HCT116 (cell line): ENCODE data around the gene PLOD2. TPM values are rescaled to one million over a fixed set of nuclear protein-coding genes. Genes with fewer than 3 reads are reported as not detected.

ENCODE experiments used
- ATAC-seq: fragments of 200-7000 bp; cut with Tn5 transposase; 2 replicates; pipeline ENCODE4 v1.9.1; 2020; ENCODE audit warnings: mild to moderate bottlenecking, moderate library complexity
- BruUV-seq: library from RNA; stranded (reverse); fragments of 400-500 nt; replicated peaks from 2 replicates; lab custom pipeline; 2021; lab: Mats Ljungman, UMichigan
- CTCF ChIA-PET: fragments of 300-600 bp; sonication (Branson Sonifier 250); formaldehyde crosslinking; loops from one replicate; lab custom pipeline; 2021; ENCODE audit warnings: antibody characterized with exemption; lab: Charles Lee
- POLR2A ChIA-PET: fragments of 300-600, 350-600 bp; sonication (Branson Sonifier 250); formaldehyde crosslinking; loops from one replicate; lab custom pipeline; 2021; ENCODE audit warnings: antibody characterized with exemption; lab: Charles Lee
- RAD21 ChIA-PET, 2 experiments: fragments of 300-600 bp; sonication (Branson Sonifier 250); formaldehyde crosslinking; loops; one replicate each; lab custom pipeline; 2023; ENCODE audit warnings: low total read pairs in 2 of 2; ENCODE audit not compliant: uncharacterized antibody in 2 of 2, unreplicated experiment in 2 of 2, low non-redundant PET in 1 of 2; lab: Charles Lee
- DNase-seq: peaks from one replicate; pipeline ENCODE4 v3.0.0-alpha.2; 2010; ENCODE audit warnings: low read depth, low spot score
- H2AFZ ChIP-seq: fragments of 200-600 bp; shearing (Covaris generic), sonication (generic); 2 replicates; pipeline ENCODE4 v1.6.1; 2017; ENCODE audit warnings: low read depth, mixed run types, mixed read lengths, antibody characterized with exemption, low read length; ENCODE audit not compliant: poor library complexity, severe bottlenecking
- H3K27ac ChIP-seq: 2 replicates; pipeline ENCODE4 v1.5.1; 2012; ENCODE audit warnings: low read depth, low read length
- H3K27me3 ChIP-seq: fragments of 200-600 bp; sonication (generic); 2 replicates; pipeline ENCODE4 v1.6.1; 2016; ENCODE audit warnings: mixed run types, low read length, mixed read lengths; ENCODE audit not compliant: insufficient read depth
- H3K36me3 ChIP-seq, 2 experiments: fragments of 200-500 bp in 1 of 2; fragments of 200-600 bp in 1 of 2; sonication (Bioruptor generic) in 1 of 2; sonication (generic) in 1 of 2; 2 replicates each; pipeline versions ENCODE4 v1.5.1 to v1.6.1; 2014 to 2016; ENCODE audit warnings: low read length in 2 of 2, inconsistent platforms in 1 of 2, mixed read lengths in 1 of 2, mixed run types in 1 of 2; ENCODE audit not compliant: insufficient read depth in 2 of 2, control insufficient read depth in 1 of 2
- H3K4me1 ChIP-seq, 2 experiments: fragments of 200-600 bp in 1 of 2; sonication (generic) in 1 of 2; 2 replicates each; pipeline versions ENCODE4 v1.5.1 to v1.6.1; 2012 to 2017; ENCODE audit warnings: low read length in 2 of 2, inconsistent platforms in 1 of 2, mild to moderate bottlenecking in 1 of 2, mixed read lengths in 1 of 2, mixed run types in 1 of 2, moderate library complexity in 1 of 2; ENCODE audit not compliant: insufficient read depth in 2 of 2, control insufficient read depth in 1 of 2
- H3K4me2 ChIP-seq: fragments of 200-600 bp; sonication (generic); 2 replicates; pipeline ENCODE4 v1.6.1; 2017; ENCODE audit warnings: mixed run types, low read length, mixed read lengths
- H3K4me3 ChIP-seq, 2 experiments: fragments of 200-600 bp in 1 of 2; sonication (generic) in 1 of 2; replicated peaks in 1 of 2; 2 replicates each; pipeline ENCODE4 v1.5.1; 2011 to 2016; ENCODE audit warnings: low read length in 2 of 2, control low read depth in 1 of 2, low read depth in 1 of 2, mild to moderate bottlenecking in 1 of 2, mixed read lengths in 1 of 2, mixed run types in 1 of 2
- H3K79me2 ChIP-seq: fragments of 200-600 bp; sonication (generic); 2 replicates; pipeline ENCODE4 v1.6.1; 2017; ENCODE audit warnings: mild to moderate bottlenecking, mixed run types, low read length, moderate library complexity, mixed read lengths; ENCODE audit not compliant: insufficient read depth
- H3K9ac ChIP-seq: fragments of 200-600 bp; sonication (generic); 2 replicates; pipeline ENCODE4 v1.6.1; 2016; ENCODE audit warnings: low read length, mixed read lengths
- H3K9me2 ChIP-seq: fragments of 200-600 bp; sonication (generic), shearing (Covaris generic); 2 replicates; pipeline ENCODE4 v1.6.1; 2017; ENCODE audit warnings: mixed run types, mild to moderate bottlenecking, moderate library complexity; ENCODE audit not compliant: insufficient read depth
- H3K9me3 ChIP-seq, 2 experiments: fragments of 200-500 bp in 1 of 2; fragments of 200-600 bp in 1 of 2; sonication (Bioruptor generic) in 1 of 2; sonication (generic) in 1 of 2; 2 replicates each; pipeline ENCODE4 v1.6.1; 2014 to 2017; ENCODE audit warnings: low read length in 2 of 2, mixed read lengths in 2 of 2, inconsistent platforms in 1 of 2, low read depth in 1 of 2, mild to moderate bottlenecking in 1 of 2, mixed run types in 1 of 2, moderate library complexity in 1 of 2; ENCODE audit not compliant: control insufficient read depth in 1 of 2, insufficient read depth in 1 of 2
- H4K20me1 ChIP-seq: fragments of 200-600 bp; sonication (generic), shearing (Covaris generic); 2 replicates; pipeline ENCODE4 v1.6.1; 2017; ENCODE audit warnings: mixed run types, mild to moderate bottlenecking, moderate library complexity; ENCODE audit not compliant: insufficient read depth
- ATF3 ChIP-seq: IDR thresholded peaks from 2 replicates; pipeline ENCODE4 v1.6.1; 2012
- CEBPB ChIP-seq: IDR thresholded peaks from 2 replicates; pipeline ENCODE4 v1.6.1; 2012; ENCODE audit warnings: low read depth
- CTCF ChIP-seq, 3 experiments: fragments of 200-600 bp in 1 of 3; sonication (generic) in 1 of 3; IDR thresholded peaks in 2 of 3; conservative IDR thresholded peaks in 1 of 3; 2 replicates each; pipeline ENCODE4 v1.5.1; 2012 to 2017; ENCODE audit warnings: low read depth in 2 of 3, low read length in 2 of 3, antibody characterized with exemption in 1 of 3, borderline replicate concordance in 1 of 3, control low read depth in 1 of 3, mild to moderate bottlenecking in 1 of 3, mixed read lengths in 1 of 3, mixed run types in 1 of 3, moderate library complexity in 1 of 3; ENCODE audit not compliant: insufficient read depth in 1 of 3
- EGR1 ChIP-seq: IDR thresholded peaks from 2 replicates; pipeline ENCODE4 v1.6.1; 2012; ENCODE audit warnings: low read depth
- EZH2 ChIP-seq: fragments of 200-600 bp; sonication (generic); IDR thresholded peaks from 2 replicates; pipeline ENCODE4 v1.6.1; 2017; ENCODE audit warnings: antibody characterized with exemption, mixed run types
- EZH2phosphoT487 ChIP-seq: fragments of 200-600 bp; IDR thresholded peaks from 2 replicates; pipeline ENCODE4 v1.6.1; 2018; ENCODE audit warnings: antibody characterized with exemption, borderline replicate concordance
- JUND ChIP-seq: IDR thresholded peaks from 2 replicates; pipeline ENCODE4 v1.6.1; 2012
- POLR2A ChIP-seq: IDR thresholded peaks from 2 replicates; pipeline ENCODE4 v1.7.0; 2011; ENCODE audit warnings: borderline replicate concordance; ENCODE audit not compliant: insufficient read depth, insufficient read length; ENCODE audit errors: extremely low read depth
- POLR2AphosphoS5 ChIP-seq: IDR thresholded peaks from 2 replicates; pipeline ENCODE4 v1.6.1; 2011; ENCODE audit warnings: mild to moderate bottlenecking, low read depth, low read length, moderate library complexity
- RAD21 ChIP-seq: IDR thresholded peaks from 2 replicates; pipeline ENCODE4 v1.6.1; 2012; ENCODE audit warnings: low read depth, mild to moderate bottlenecking
- SIN3A ChIP-seq: IDR thresholded peaks from 2 replicates; pipeline ENCODE4 v1.6.1; 2012; ENCODE audit warnings: low read depth
- SP1 ChIP-seq: IDR thresholded peaks from 2 replicates; pipeline ENCODE4 v1.6.1; 2012; ENCODE audit warnings: low read depth
- YY1 ChIP-seq: IDR thresholded peaks from 2 replicates; pipeline ENCODE4 v1.6.1; 2011; ENCODE audit warnings: low read length, low read depth, moderate library complexity, mild to moderate bottlenecking; ENCODE audit not compliant: insufficient replicate concordance; ENCODE audit errors: extremely low read depth
- ZBTB33 ChIP-seq: IDR thresholded peaks from 2 replicates; pipeline ENCODE4 v1.6.1; 2011; ENCODE audit warnings: mild to moderate bottlenecking, low read length, moderate library complexity; ENCODE audit not compliant: insufficient replicate concordance; ENCODE audit errors: extremely low read depth
- intact Hi-C: fragments of 100-400 bp; cut with micrococcal nuclease; formaldehyde crosslinking; loops from 2 replicates; pipeline ENCODE4 v1.10.0; 2022
- total RNA-seq: library from RNA; stranded (reverse); gene quantifications from one replicate; pipeline ENCODE4 v1.2.1, GENCODE V29; 2021; ENCODE audit not compliant: unreplicated experiment

The PLOD2 gene
- total RNA-seq, 1 experiment from 2014 or later: 25.8 TPM

GRCh38 chr3:146209371-146209770 is 48.4 kb upstream of the PLOD2 start:
- POLR2A ChIA-PET: no interaction called here
- no TSS peak for BruUV-seq
- intact Hi-C loops: no loop called here
- H2AFZ ChIP-seq: no peak overlapping the region
- H3K79me2 ChIP-seq: no peaks in the 10 kb centered on the region
- H3K9me3 ChIP-seq: no peaks in the 10 kb centered on the region
- no peak overlapping the region for H3K27ac ChIP-seq
- H3K9ac ChIP-seq: no peak overlapping the region
- ATAC-seq (no peak), DNase-seq (no peak)
- H3K4me3 ChIP-seq: no peak overlapping the region
- no peaks in the 10 kb centered on the region for H3K27me3 ChIP-seq
- no peaks in the 10 kb centered on the region for H3K9me2 ChIP-seq
- H4K20me1 ChIP-seq: no peaks in the 10 kb centered on the region
- RAD21 ChIA-PET: no interaction called here
- H3K4me1 ChIP-seq: no peaks in the 10 kb centered on the region
- CTCF ChIA-PET: no interaction called here
- H3K4me2 ChIP-seq: no peak overlapping the region
- TF ChIP-seq ZBTB33 (no peak), YY1 (no peak), JUND (no peak), ATF3 (no peak)
- TF ChIP-seq, all 23 proteins: peak for 0
- H3K36me3 ChIP-seq: no peaks in the 10 kb centered on the region

- Histone ChIP-seq H3K27ac (no peak overlapping the region), H3K27me3 (no peaks in the 10 kb centered on the region), H3K4me1 (no peaks in the 10 kb centered on the region), H3K36me3 (no peaks in the 10 kb centered on the region), H2AFZ (no peak overlapping the region), H3K4me3 (no peak overlapping the region), H4K20me1 (no peaks in the 10 kb centered on the region), H3K9me3 (no peaks in the 10 kb centered on the region), H3K9ac (no peak overlapping the region), H3K4me2 (no peak overlapping the region), H3K79me2 (no peaks in the 10 kb centered on the region), H3K9me2 (no peaks in the 10 kb centered on the region)
- ATAC-seq (no peak), DNase-seq (no peak)
- CTCF ChIA-PET: no interaction called here
- RAD21 ChIA-PET: no interaction called here
- intact Hi-C loops: no loop called here
- POLR2A ChIA-PET: no interaction called here
- TF ChIP-seq RAD21 (no peak), EZH2phosphoT487 (no peak), SP1 (no peak), POLR2A (no peak), POLR2AphosphoS5 (no peak), SIN3A (no peak), EGR1 (no peak), ZBTB33 (no peak), EZH2 (no peak), CEBPB (no peak), CTCF (IDR thresholded peaks at IDR 0.05 in 2 of 3, conservative IDR thresholded peaks at IDR 0.05 in 1 of 3; ENCODE audit: borderline replicate concordance in 1 of 3, insufficient read depth in 1 of 3, low read depth in 2 of 3, low read length in 2 of 3) (no peak)
- BruUV-seq: no TSS peak
Observed at GRCh38 chr3:146203776-146204175, 42.8 kb upstream of the PLOD2 start.
